GM08714 (cell line): Measurements from ENCODE around the gene PEX19.

Experiments used
- H3K4me3 ChIP-seq: fragments of 200-500 bp; sonication (Bioruptor generic); 2 replicates; pipeline ENCODE4 v1.5.1; 2014; ENCODE audit warnings: mild to moderate bottlenecking, low read length, inconsistent platforms
- ZNF274 ChIP-seq: IDR thresholded peaks from 2 replicates; pipeline ENCODE4 v1.6.1; 2012; ENCODE audit warnings: mild to moderate bottlenecking, low read depth, low read length

The PEX19 gene

GRCh38 chr1:160237558-160237957, 47.4 kb downstream of the PEX19 start:
- no peak for TF ChIP-seq ZNF274
- no peak overlapping the region for H3K4me3 ChIP-seq

GRCh38 chr1:160236806-160237205, 48.1 kb downstream of the PEX19 start:
- no peak overlapping the region for H3K4me3 ChIP-seq
- no peak for TF ChIP-seq ZNF274

GRCh38 chr1:160232911-160233310, 52.0 kb downstream of the PEX19 start:
- no peak for TF ChIP-seq ZNF274
- no peak overlapping the region for H3K4me3 ChIP-seq

- no peak for TF ChIP-seq ZNF274
- no peak overlapping the region for H3K4me3 ChIP-seq
These were observed 56.5 kb downstream of the PEX19 start for GRCh38 chr1:160228431-160228830.

- H3K4me3 ChIP-seq, result no peak overlapping the region
- TF ChIP-seq ZNF274, result no peak
These were observed 57.4 kb downstream of the PEX19 start for GRCh38 chr1:160227561-160227960.

GRCh38 chr1:160227034-160227433, 57.9 kb downstream of the PEX19 start:
- no peak for TF ChIP-seq ZNF274

More at GRCh38 chr1:160227034-160227433, 57.9 kb downstream of the PEX19 start:
- H3K4me3 ChIP-seq, result no peak overlapping the region
